ENCODE results near the gene PARN.
"Not testable (repeated sequence)": the region's sequence is repeated elsewhere in the genome, so short reads cannot be mapped to it uniquely, and the experiment has no call there.

The PARN gene

GRCh38 chr16:14445937-14446715 lies 183.9 kb downstream of the PARN start:
- ATAC-seq = no peak
- TF ChIP-seq GLIS3 (CRISPR knock-in tag; IDR thresholded peaks at IDR 0.05) = no peak
- TF ChIP-seq ZNF8 (CRISPR knock-in tag; IDR thresholded peaks at IDR 0.05) = no peak
- TF ChIP-seq POU6F1 (CRISPR knock-in tag; IDR thresholded peaks at IDR 0.05; ENCODE audit: borderline replicate concordance, low read depth) = no peak
- no peak for TF ChIP-seq OSR1 (CRISPR knock-in tag; IDR thresholded peaks at IDR 0.05)
- TF ChIP-seq CREB5 (CRISPR knock-in tag; IDR thresholded peaks at IDR 0.05; ENCODE audit: low read depth) = no peak
- no peak for TF ChIP-seq BACH2 (CRISPR knock-in tag; IDR thresholded peaks at IDR 0.05; ENCODE audit: borderline replicate concordance)

- TF ChIP-seq ZNF8 (CRISPR knock-in tag; IDR thresholded peaks at IDR 0.05) (no peak), POU6F1 (CRISPR knock-in tag; IDR thresholded peaks at IDR 0.05; ENCODE audit: borderline replicate concordance, low read depth) (no peak), ZC3H10 (CRISPR knock-in tag; IDR thresholded peaks at IDR 0.05) (no peak), ZNF70 (CRISPR knock-in tag; IDR thresholded peaks at IDR 0.05) (no peak), CREB5 (CRISPR knock-in tag; IDR thresholded peaks at IDR 0.05; ENCODE audit: low read depth) (no peak), GLIS3 (CRISPR knock-in tag; IDR thresholded peaks at IDR 0.05) (no peak), CSDC2 (CRISPR knock-in tag; IDR thresholded peaks at IDR 0.05) (no peak), ESRRG (CRISPR knock-in tag; IDR thresholded peaks at IDR 0.05) (no peak), BACH2 (CRISPR knock-in tag; IDR thresholded peaks at IDR 0.05; ENCODE audit: borderline replicate concordance) (no peak), ISL1 (CRISPR knock-in tag; IDR thresholded peaks at IDR 0.05) (no peak), CSRNP3 (CRISPR knock-in tag; IDR thresholded peaks at IDR 0.05) (no peak), PPARA (CRISPR knock-in tag; IDR thresholded peaks at IDR 0.05; ENCODE audit: borderline replicate concordance) (no peak), SNAI2 (CRISPR knock-in tag; IDR thresholded peaks at IDR 0.05) (no peak), ZNF565 (CRISPR knock-in tag; conservative IDR thresholded peaks at IDR 0.05; ENCODE audit: low read depth) (no peak), TOX (CRISPR knock-in tag; IDR thresholded peaks at IDR 0.05; ENCODE audit: borderline replicate concordance) (no peak), TSHZ2 (CRISPR knock-in tag; IDR thresholded peaks at IDR 0.05) (no peak), TCF4 (CRISPR knock-in tag; IDR thresholded peaks at IDR 0.05; ENCODE audit: borderline replicate concordance) (no peak), ARNTL (CRISPR knock-in tag; IDR thresholded peaks at IDR 0.05; ENCODE audit: borderline replicate concordance, low read depth) (no peak)
- no peak for ATAC-seq
These were observed 184.9 kb downstream of the PARN start for GRCh38 chr16:14444979-14445810.

GRCh38 chr16:14441533-14441932 lies 188.5 kb downstream of the PARN start:
- ATAC-seq = not testable (repeated sequence)

Data from SK-N-SH treated with all-trans-retinoic acid at 6 μM for 48 hours (cell line).